ENCODE measurements around the gene PSMA5.

Gene PSMA5

DNA sequence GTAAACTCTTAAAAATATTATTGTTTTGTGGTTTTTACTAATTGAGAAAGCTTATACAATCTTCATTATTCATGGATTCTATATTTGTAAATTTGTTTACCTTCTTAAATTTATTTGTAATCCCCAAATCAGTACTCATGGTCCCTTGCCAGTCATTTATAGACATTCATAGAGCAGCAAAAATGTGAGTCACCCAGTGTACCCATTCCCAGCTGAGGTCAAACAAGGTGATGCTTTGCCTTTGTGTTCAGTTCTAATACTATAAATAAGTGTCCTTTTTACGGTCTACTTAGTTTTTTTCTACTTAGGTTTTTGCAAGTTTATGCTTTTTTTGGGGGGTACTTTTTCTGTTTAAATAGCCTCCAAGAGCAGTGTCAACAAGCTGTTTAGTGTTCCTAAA lies 64.6 kb downstream of the PSMA5 start:
- DNase-seq: no peak

DNA sequence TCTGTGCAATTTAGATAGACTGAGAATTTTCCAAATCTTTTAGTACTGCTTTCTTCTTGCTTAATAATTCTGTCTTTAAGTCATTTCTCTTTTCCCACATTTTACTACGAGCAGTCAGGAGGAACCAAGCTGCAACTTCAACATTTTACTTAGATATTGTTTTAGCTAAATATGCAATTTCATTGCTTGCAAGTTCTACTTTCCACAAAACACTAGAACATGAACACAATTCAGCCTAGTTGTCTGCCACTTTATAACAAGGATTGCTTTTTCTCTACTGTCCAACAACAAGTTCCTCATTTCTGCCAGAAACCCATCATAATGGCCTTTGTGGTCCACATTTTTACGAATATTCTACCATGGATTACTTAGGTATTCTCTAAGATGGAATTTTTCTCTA lies 65.2 kb downstream of the PSMA5 start:
- DNase-seq: no peak

GRCh38 chr1:109357616-109358015 lies 68.6 kb downstream of the PSMA5 start:
- DNase-seq: no peak

DNA sequence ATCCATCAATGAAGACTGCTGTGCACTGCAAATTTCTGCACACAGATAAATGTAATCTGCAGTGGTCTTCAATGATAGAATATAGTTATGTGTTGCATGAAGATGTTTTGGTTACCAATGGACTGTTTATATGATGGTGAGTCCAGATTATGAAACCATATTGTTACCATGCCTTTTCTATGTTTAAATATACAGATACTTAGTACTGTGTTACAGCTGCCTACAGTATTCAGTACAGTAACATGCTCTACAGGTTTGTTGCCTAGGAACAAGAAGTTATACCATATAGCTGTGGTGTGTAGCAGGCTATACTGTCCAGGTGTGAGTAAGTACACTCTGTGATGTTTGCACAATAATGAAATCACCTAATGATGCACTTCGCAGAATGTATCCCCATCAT lies 69.3 kb downstream of the PSMA5 start:
- DNase-seq: no peak

DNA sequence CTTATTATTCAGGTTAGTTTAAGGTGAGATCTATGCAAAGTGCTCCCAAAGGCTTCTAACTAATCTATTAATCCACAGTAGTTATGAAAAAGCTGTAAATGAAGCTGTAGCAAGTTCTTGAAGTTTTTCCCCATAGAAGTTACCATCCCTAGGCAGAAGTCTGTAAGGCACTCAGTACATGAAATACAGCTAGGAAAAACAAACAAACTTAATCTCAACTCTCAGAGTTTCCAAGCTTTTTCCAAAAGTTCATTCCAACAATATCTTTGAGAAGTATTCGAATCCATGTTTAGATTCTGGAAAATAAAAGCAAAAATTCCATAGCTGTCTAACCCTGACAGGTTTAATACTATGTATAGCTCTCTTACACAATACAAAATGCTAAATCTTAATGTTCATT lies 69.7 kb downstream of the PSMA5 start:
- DNase-seq: no peak

- DNase-seq: no peak
These were observed 71.3 kb downstream of the PSMA5 start for GRCh38 chr1:109354929-109355328.

- no peak for DNase-seq
These were observed 74.8 kb downstream of the PSMA5 start for GRCh38 chr1:109351457-109351856.

GRCh38 chr1:109350655-109351054 lies 75.6 kb downstream of the PSMA5 start:
- no peak for DNase-seq

GRCh38 chr1:109350182-109350581 lies 76.1 kb downstream of the PSMA5 start:
- no peak for DNase-seq

Data from GF-D8 (cell line).